AG10803 (cell line): ENCODE measurements around the gene BHMT.

Experiments used
- DNase-seq: peaks from one replicate; pipeline ENCODE4 v3.0.0; 2010; ENCODE audit warnings: low read depth
- H3K4me3 ChIP-seq: 2 replicates; pipeline ENCODE4 v1.5.1; 2011; ENCODE audit warnings: mild to moderate bottlenecking, low read length, control low read depth
- CTCF ChIP-seq: conservative IDR thresholded peaks from 2 replicates; pipeline ENCODE4 v1.5.1; 2011; ENCODE audit warnings: mild to moderate bottlenecking, low read length, control low read depth, inconsistent platforms

The BHMT gene

GRCh38 chr5:79111387-79111959, at the start of gene BHMT:
Gene BHMT, plus strand, starts transcription at chr5:79111809. Its CDS starts 77 bp downstream, at chr5:79111886.
- no peak for TF ChIP-seq CTCF
- DNase-seq = no peak
- no peak within 1 kb of the TSS for H3K4me3 ChIP-seq

- H3K4me3 ChIP-seq = no peak overlapping the region
- TF ChIP-seq CTCF = no peak
- no peak for DNase-seq
Measured at GRCh38 chr5:79062436-79062835, 49.2 kb upstream of the BHMT start.

- peak; percentile 53 for DNase-seq
- peak within 1 kb of the TSS; percentile 53 for H3K4me3 ChIP-seq
- no peak for TF ChIP-seq CTCF
Measured at GRCh38 chr5:79069488-79070349, 41.9 kb upstream of the BHMT start, which contains the start of the genes BHMT2 and DMGDH. Gene BHMT2, plus strand, starts transcription at chr5:79069767. Its CDS starts 16 bp downstream, at chr5:79069783. Gene DMGDH, minus strand, starts transcription at chr5:79069674. Its CDS starts 54 bp downstream, at chr5:79069620.

- DNase-seq = peak; percentile 48
- no peak for TF ChIP-seq CTCF
- peak overlapping the region; percentile 53 for H3K4me3 ChIP-seq
Measured at GRCh38 chr5:79070350-79070667, 41.3 kb upstream of the BHMT start.

GRCh38 chr5:79074641-79075040, 37.0 kb upstream of the BHMT start:
- DNase-seq = peak; percentile 55
- no peak for TF ChIP-seq CTCF
- no peak overlapping the region for H3K4me3 ChIP-seq

GRCh38 chr5:79075646-79076426, 35.8 kb upstream of the BHMT start:
- DNase-seq = peak; percentile 16

More at GRCh38 chr5:79075646-79076426, 35.8 kb upstream of the BHMT start:
- no peak for TF ChIP-seq CTCF
- no peak overlapping the region for H3K4me3 ChIP-seq
